ENCODE results near the gene SIGLEC6.

SIGLEC6 gene

DNA sequence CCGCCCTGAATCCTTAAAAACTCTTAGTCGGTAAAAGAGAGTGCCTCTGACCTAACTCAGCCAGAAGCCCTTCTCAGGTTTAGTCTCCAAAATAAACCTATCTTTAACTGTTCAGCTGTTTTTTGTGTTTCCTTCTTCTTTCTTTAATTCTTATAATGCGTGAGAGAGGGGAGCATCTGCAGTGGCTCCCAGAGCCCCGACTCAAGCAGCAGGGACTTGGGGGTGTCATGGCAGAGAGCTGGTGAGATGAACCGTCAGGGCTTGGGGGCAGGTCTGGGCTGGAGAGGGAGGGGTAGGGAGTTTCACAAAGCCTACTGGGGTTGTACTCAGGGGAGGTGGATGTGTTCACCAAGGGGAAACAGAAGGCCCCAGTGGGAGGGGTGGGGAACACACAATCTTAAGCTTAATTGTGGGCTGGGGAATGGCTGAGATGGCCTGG is 16.8 kb upstream of the SIGLEC6 start:
- DNase-seq: no peak

DNA sequence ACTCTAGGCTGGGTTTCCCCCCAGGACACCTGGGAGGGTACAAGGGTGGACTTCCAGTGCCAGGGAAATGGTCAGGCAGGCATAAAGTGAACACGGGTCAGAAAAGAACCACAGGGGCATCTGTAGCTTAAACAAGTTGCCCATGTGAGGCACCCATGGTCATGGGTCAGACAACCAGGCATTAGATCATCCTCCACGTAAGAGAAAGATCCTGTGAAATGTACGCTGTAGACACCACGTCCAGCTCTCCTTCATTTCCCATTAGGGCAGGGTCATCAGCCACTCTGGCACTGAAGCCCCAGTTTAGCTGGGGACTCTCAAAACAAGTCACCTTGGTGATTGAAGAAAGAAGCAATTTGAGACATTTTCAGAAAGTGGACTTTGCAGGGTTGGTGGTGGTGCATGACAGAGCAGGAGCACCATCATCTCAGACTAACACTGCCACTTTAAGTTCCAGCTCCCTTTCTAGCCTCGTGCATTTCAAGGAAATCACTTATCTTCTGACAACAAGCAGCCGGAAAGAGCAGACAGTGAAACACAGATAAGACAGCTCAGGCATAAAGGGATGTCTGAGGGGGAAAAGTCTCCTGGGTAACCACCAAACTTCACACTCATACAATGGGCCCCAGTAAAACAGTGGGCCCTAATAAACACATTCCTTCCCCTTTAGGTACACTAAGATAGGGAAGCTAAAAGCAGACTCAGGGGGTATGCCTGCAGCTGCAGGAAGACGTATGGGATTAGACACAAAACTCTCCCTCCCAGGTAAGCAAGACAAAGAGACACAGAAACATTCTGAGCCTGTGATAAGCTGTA is 16.1 kb upstream of the SIGLEC6 start:
- no peak for DNase-seq

DNA sequence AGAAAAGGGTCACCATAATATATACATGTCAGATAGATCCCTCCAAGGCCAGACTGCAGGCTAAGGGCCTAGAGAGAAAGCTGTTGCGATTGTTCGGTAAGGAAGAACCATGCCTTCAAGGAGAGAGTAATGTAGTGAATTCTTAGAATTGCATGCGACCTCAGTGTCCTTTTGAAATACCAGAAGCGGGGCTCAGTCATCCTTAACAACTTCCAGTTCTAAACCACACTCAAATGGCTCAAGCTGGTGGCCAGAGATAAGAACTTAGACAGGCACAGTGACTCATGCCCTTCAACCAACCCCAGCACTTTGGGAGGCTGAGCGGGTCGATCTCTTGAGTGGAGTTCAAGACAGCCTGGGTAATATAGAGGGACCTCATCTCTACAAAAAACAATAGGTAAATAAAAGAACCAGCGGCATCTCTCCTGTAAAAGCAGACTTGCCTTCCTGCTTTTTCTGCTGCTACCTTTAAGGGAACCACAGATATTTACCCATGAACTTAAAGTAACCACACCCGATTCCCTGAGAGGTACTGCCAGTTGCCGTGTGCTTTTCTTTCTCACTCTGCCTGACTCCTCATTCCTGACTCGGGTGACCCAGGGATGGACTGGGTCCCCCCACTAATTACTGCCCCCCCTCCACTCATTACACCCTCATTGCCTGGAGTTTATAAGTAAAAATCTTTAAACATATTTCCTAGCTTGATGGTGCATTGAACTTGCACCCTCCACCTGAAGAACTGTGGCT is 15.4 kb upstream of the SIGLEC6 start:
- DNase-seq: no peak

DNA sequence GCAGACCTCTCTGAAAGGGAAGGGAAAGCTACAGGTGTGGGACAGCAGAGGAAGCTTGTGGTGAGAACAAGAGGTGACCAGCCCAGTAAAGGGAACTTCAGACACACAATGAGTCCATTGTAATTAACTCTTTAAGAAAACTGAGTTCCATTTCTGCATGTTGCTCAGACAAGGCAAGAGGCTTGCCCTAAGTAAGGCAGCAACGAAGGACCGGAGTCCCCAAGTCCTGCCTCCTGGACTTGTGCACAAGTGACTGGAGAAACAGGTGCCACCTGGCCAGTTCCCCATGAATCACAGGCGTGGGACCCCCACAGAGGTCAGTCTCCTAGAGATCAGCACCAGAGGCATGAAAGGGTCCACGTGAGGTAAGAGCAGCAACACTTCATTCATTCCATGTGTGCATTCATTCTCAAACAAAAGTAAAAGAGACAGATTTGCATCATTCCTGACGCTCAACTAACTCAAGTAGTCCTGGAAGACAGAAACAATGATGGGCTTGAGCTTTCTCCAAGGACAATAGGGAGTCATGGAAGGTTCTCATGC is 14.7 kb upstream of the SIGLEC6 start:
- no peak for DNase-seq

DNA sequence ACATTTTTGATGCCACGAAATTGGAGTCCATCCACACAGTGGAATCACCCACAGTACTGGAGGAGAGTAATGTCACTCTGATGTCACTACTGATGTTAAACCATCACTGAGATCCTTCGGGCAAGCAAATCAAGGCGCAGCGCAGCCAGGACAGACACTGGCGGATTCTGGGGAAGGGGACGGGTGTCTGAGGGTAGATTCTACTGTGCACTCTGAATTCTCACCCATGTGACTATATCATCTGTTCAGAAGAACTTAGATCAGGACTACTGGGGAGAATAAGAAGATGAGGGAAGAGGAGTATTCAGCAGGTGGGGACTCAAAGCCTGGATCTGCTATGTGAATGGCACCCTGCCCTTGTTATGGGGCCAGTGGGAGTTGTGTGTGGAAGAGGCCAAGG is 12.6 kb upstream of the SIGLEC6 start:
- no peak for DNase-seq

DNA sequence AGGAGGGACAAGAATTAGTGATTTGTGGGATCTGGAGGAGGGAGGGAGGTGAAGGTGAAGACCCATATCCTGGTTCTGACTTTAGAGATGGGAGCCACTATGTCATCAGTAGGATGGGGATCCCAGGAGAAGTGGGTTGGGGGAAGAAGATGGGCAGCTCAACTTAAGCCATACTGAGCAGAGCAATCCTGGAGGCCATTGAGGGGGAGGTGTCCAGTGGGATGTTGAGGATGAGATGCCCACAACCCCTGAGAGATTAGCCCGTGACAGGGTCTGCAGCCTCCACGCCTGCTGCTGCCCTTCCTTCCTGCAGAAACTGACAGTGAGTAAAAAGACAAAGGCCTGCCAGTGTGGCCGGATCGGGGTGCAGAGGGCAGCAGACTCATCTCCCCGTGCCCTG is 11.2 kb upstream of the SIGLEC6 start:
- DNase-seq: no peak

DNA sequence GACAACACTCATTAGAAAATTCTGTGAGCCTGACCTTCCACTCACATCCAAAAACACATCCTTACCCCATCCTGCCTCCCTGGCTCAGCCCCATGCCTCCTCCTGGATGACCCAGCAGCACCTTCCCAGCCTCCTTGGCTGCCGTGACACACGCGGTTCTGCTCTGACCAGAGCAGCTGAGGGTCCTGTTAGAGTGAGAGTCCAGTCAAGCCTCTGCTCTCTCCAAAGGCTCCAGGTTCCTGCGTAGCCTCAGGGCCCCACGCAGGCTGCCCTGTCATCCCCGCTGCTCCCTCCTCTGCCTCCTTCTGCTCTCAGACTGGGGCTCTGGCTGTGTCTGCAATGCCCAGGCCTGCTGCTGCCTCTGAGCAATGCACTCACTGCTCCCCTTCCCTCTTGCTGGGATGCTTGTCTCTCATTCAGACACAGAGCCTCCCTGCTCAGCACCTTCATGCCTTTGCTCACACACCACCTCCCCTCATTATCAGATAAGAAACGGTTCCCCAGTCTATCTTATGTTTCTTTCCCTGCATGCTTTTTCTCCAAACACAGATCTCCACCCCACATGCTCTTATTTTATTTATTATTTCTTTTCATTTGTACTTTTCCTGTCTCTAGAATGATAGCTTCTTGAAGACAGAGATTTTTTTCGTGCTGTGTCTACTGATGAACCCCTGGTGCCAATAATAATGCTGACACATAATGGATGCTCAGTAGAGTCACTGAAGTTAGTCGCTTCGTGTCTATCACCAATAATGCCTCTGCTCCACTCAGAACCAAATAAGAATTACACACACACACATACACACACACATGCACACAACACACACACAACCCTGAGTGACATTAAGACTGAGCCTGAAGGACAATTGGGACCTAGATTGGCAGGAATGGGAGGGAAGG is 10.2 kb upstream of the SIGLEC6 start:
- DNase-seq: no peak

DNA sequence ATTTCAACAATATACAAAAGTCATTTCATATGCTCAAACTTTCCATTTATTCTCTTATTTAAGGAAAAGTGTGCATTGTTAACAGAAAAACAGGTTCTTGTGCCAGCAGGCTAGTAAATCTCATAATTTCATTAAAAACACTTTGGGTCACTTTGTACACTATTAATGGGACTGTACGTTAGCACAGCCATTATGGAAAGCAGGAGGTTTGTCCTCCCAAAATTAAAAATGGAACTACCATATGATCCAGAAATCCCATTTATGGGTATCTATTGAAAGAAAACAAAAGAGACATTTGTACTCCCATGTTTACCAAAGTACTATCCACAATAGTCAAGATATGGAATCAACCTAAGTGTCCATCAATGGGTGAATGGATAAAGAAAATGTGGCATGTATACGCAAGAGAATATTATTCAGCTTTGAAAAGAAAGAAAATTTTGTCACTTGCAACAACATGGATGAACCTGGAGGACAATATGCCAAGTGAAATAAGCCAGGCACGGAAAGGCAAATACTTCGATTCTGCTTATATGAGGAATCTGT is 8.4 kb upstream of the SIGLEC6 start:
- DNase-seq: no peak

DNA sequence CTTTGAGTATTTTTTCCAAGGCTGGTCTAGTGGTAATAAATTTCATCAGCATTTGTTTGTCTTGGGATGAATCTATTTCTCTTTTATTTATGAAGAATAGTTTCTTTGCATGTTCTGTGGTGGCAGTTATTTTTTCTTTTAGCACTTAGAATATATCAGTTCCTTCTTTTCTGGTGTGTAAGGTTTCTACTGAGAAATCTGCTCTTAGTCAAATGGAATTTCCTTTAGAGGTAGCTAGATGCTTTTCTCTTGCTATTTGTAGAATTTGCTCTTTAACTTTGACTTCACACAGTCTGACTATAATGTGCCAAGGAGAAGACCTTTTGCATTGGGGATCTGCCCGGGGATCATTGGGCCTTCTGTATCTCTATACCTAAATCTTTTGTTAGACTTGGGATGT is 4.1 kb upstream of the SIGLEC6 start:
- DNase-seq: no peak

DNA sequence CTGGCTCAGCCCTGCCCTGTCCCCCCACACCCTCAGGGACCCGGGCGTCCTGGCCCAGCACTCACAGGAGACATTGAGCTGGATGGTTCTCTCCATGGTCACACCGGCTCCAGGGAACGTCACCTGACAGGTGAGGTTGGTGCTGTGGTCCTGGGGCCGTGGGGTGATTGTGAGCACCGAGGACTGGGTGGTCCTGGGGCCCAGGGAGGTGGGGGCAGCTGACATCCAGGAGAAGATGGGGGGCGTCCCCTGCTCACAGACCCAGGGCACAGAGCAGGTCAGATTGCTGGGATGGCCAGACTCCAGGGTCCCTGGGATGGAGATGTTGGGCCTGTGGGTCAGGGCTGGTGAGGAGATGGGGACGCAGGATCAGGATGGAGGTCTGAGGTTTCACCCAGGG is 854 bp downstream of the SIGLEC6 start:
- DNase-seq: no peak

DNA sequence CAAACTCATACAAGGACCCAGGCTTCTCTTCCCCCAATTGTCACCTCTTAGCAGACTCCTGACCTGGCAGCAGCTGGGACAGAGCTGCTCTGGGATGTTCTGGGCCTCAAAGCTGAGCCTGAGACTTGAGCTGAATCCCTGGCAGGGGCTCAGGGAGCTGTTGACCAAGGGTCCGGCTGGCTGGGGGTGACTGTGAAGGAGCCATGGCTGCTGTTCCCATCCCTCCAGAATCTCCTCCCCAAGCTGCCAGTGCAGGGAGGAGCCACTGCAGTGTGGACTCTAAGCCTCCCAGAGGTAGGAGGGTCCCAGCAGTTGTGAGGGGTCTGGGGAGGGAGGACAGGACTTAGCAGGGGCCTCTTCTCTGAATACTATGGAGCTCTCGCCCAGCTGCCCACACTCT is 2.2 kb downstream of the SIGLEC6 start:
- DNase-seq: no peak

DNA sequence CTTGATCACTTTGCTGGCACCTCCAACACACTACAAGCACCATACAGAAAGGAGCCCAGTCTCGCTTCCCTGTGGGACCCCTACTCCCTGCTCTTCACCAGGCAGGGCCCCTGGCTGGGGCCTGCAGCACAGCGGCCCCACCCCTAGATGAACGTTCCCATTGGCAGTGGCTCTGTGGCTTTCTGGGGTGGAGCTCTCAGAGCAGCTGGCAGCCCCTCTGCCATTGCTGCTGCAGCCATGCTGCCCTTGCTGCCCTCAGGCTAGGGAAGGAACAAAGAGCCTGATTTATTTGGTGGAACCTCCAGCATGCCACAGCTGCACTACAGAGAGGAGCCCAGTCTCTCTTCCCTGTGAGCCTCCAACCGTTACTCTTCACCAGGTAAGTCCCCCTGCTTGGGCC is 5.8 kb downstream of the SIGLEC6 start:
- DNase-seq: no peak

DNA sequence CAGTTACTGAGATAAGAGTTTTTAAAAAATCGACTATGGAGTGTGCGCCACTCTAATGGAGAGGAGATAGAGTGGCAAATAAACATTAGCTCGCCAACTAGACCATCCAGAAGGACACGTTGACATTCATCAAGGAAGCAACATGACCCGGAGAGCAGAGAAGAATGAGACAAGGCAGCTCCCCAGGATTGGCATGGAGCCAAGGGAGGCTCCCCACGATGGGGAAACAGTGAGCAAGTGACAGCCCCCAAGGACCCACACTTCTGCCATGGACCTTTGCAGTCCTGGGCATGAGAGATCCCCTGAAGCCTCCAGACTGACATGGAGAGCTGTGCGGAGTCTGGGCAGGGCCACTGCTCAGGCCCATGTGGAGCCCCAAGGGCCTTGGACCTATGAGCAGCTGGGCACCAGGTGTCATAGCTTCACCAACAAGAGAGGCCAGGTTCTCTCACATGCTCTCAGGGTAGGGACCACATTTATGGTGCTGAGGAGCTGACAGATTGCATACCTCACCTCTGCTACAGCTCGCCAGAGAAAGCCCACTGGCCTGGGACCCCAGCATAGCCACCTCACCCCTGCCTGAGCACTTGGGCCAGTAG is 6.7 kb downstream of the SIGLEC6 start:
- no peak for DNase-seq

DNA sequence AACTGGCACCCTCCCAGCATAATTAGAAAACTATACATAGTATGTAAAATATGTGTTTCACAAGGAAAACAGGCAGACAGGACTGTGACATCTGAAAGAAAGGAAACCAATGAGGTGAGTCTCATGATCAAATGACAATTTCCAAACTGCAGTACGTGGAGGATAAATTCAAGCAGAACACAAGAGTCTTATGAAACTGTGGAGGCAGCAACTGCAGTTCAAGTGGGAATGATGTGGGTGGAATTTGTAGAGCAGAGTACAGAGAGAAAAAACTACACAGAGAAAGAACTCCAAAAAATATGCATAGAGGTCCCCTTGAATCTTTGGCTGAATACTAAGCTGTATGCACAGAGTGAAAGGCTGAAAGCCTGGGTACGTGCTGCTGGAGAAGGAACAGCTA is 9.7 kb downstream of the SIGLEC6 start:
- DNase-seq: no peak

DNA sequence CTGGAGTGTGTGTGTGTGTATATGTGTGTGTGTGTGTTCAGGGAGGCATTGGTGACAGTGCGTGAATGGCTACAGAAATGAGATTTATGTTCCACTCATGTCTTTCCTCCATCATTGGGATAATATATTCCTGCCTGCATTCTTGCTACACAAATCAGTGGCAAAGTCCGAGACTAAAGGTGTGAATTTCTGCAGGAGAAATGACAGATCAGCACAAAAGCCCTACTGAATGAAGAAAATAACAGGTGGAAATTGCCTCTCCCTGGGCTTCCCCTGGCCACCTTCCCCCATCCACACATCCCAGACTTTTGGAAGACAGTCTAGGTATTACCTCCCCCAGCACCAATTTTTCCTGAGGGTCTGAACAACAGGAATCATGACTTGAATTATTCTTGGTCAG is 10.1 kb downstream of the SIGLEC6 start:
- DNase-seq: no peak

DNA sequence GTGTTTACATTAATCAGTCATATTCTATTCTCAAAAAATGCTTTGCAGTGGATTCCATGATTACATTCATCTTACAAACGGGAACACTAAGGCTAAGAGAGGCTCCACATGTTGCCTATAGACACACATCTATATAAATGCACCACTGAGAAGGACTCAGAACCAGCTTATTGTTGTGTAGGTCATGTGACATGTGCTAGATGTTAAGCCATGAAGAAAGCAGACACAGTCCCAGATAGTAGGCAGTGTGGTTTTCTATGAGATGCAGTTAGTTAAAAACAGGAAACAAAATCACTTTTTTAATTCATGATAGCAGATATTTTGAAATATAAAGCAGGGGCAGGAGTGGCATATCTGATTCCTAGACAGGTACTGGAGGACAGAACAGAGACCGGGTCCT is 10.7 kb downstream of the SIGLEC6 start:
- no peak for DNase-seq

DNA sequence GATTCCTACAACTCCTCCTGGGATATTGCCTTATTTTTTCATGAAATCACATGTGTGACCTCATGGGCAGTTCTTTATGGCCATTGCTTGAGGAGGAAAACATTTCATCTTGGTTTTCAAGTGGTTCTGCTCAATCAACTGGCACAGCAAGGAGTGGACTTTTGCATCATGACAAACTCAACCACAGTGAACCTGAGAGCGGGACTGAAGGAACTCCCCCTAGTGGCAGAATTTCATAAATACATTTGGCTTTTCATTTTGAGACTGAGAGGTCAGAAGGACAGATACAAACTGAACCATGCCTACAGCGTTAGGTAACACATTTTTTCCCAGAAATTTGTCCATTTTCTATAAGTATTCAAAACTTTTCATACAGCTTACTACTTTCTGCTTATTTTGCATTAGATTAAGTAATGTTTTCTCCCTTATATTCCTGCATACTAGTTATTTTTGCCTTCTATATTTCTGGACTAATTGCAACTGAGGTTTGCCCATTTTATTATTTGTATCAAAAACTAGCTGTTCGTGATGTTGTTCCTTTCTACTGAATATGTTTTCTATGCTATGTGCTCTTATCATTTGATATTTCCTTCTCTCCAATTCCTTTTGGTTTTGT is 16.5 kb downstream of the SIGLEC6 start:
- DNase-seq: no peak

DNA sequence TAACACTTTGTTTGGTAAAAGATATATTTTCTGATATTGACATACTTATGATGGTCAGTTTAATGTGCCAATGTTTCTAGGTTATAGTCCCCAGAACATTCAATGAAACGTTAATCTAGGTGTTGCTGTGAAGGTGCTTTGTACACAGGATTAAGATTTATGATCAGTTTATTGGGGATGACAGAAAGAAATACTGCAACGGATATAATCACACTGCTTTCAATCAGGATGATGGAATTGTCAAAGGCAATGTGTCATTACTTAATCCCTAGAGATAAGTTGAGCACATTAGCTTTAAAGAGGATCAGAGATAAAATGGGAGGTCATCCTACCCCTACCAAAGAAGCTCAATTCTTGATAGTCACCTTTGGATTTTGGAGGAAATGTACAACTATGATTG is 17.5 kb downstream of the SIGLEC6 start:
- DNase-seq: no peak

DNA sequence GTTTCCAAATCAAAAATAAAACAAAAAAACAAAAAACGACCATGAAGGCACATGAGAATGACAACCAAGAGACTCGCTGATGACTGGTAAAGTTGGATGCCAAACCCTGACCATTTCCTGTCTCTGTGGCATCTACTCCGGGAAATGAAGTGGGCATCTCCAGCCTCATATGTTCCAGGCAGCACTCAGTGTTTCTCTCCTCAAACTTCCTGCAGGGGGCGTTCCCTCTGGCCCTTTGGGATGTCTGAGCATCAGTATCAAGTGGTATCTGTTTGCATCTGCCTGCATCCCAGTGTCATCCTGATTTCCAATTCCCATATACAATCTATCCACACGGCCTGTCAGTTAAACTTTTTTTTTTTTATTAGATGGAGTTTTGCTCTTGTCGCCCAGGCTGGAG is 20.1 kb downstream of the SIGLEC6 start:
- DNase-seq: no peak

DNA sequence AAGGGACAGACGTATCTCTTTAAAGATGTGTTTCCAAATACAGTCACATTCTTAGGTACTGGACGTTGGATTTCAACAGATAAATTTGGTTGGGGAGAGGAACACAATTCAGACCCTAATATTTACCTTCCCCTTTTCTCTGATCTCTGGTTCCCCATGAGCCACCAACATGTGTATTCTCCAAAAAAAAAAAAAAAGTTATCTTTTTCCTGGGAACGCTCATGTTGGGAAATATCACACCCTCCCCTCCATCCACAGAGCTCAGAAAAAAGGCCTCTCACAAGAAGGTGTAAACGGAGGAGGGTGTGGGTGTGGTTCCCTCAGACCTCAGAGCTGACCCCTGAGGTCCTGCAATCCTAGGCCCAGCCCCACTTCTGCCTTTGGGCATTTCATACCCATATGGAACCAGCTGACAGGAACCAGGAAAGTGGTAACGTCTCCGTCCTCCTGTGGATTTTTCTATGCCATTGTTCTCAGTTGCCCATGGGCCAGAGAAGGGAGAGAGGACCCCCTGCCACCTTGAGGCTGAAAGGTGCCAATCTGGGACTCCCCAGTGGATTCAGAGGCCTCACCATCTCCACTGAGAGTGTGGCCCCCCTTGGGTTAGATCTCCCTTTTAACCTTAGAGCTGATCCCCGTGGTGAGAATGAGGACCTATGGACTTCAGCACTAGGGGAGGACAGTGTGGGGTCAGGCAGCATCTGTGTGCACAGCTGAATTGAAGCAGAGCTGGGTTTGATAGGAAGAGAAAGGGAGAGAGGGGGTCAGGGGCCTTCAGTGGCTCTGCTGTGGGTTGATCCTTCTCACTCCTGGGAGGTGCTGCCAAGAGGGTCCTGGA is 21.4 kb downstream of the SIGLEC6 start:
- no peak for DNase-seq
